Measurements from ENCODE around the gene GPR82.
"Not testable (repeated sequence)": the region's sequence is repeated elsewhere in the genome, so short reads cannot be mapped to it uniquely, and the experiment has no call there.

GPR82 gene, protein sequence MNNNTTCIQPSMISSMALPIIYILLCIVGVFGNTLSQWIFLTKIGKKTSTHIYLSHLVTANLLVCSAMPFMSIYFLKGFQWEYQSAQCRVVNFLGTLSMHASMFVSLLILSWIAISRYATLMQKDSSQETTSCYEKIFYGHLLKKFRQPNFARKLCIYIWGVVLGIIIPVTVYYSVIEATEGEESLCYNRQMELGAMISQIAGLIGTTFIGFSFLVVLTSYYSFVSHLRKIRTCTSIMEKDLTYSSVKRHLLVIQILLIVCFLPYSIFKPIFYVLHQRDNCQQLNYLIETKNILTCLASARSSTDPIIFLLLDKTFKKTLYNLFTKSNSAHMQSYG

DNA sequence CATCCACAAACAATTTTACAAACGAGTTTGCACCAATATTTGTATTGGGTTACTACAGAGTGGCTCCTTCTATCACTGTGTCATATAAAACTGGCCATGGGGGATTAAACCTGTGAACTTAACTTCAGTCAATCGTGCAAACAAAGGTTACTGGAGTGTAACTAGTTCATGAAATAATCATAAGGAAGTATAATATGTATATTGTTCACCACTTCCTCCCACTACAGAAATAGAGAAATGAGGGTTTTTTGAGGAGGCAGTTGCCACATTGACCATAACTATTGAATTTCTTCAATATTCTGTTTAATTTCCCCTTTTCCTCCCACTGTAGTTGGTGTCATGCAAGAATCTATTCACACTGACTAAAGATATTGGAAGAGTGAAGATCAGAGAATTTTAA lies at the start of gene GPR82:
GPR82 (plus strand) TSS at position 356 of the 400 bp plus-strand sequence. CDS start 2,846 bp downstream, outside the sequence.
- DNase-seq (ENCODE audit: low read depth): no peak

DNA sequence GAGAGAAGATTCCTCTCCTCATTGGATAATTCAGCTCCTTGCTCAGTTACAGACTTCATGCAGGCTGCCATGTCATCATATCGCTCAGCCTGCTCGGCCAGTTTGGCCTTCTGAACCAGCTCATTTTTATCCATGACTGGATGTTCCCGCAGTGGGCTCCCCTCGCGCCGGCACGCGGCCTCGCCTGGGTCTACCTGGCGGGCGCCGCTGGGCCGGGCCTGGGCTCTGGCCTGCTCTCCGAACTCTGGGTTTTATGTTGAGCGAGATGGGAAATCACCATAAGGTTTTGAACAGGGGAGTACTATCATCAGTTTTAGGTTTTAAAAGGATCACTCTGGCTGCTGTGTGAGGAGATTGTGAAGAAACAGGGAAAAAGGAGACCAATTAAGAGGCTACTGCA lies 47.6 kb upstream of the GPR82 start:
- DNase-seq (ENCODE audit: low read depth): not testable (repeated sequence)

DNA sequence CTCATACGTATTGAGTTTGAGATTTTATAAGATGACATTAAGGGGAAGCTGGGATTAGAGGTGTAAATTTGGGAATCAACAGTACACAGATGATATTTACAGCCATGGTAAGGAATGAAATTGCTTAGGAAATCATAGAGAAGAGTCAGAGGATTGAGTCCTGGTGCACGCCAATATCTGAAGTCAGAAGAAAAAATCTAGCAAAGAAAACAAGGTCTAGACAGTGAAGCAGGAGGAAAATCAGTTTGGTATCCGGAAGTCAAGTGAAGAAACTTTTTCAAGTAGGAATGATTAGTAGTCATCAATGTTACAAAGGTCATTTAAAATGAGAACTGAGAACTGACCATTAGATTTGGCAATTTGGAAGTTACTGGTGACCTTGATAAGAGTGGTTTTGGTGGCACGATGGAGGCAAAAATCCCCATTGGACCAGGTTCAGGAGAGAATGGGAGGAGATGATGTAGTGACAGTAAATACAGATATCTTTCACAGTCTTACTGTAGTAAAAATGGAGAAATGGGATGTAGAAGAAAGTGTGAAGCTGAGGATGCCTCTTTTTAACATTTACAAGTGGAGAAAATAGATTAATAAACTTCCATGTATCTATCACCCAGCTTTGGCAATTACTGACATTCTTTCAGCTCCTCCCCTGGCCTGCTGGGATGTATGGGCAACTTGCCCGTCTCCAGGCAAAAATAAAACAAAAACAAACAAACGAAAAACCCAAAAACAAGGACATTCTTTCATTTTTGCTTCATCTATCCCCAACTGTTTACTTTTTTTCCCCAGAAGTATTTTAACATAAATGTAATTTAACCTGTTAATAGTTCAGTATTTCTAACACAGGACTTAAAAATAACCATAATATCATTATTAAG lies 46.6 kb upstream of the GPR82 start:
- DNase-seq (ENCODE audit: low read depth): no peak

DNA sequence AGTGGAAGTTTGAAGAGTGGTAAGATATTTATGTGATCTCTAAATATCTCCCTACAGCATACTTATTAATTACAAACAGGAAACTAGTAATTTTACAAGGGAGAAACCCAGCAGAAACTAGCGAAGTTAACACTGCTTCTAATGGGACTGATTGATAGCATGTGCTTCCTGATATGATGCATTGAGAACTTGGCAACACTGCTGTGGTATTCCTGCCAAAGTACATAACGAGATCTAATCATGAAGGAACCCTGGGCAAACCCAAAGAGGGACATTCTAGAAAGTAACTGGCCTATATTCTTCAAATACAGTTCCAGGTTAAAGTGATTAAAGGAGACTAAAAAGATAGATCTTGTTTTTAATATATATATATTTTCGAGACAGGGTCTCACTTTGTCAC lies 39.8 kb upstream of the GPR82 start:
- no peak for DNase-seq (ENCODE audit: low read depth)

DNA sequence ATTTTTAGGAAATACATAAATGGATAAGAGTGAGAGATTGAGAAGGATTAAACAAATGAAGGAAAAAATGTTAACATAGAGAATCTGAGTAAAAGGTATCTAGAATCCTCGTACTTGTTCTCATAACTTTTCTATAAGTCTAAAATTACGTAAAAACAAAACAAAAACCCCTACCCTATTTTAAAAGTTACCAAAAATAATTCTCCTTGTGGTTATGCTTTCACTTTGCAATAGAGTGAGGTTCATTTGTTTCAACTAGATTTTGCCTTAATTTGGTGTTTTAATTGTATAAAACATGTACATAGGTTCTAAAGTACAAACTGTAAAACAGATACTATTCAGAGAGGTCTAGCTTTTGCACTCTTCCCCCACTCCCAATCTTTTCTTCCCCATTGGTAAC lies 39.0 kb upstream of the GPR82 start:
- no peak for DNase-seq (ENCODE audit: low read depth)

DNA sequence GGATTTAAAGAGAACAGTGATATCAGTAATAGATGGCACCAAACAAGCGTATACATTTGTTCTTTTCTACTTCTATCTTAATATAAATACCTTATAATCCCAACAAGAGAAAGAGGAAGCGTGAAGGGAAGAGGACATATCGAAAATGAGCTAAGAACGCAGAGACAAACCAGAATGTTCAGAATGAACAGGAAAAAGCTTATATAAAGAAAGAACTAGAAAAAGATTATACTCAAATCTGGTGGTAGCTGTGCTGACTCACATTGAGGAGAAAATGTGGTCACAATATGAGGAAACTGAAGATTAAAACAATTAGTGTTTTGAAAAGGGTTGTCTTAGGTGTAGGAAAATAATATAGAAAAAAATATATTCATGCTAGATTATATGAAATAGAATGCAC lies 37.2 kb upstream of the GPR82 start:
- DNase-seq (ENCODE audit: low read depth): no peak

DNA sequence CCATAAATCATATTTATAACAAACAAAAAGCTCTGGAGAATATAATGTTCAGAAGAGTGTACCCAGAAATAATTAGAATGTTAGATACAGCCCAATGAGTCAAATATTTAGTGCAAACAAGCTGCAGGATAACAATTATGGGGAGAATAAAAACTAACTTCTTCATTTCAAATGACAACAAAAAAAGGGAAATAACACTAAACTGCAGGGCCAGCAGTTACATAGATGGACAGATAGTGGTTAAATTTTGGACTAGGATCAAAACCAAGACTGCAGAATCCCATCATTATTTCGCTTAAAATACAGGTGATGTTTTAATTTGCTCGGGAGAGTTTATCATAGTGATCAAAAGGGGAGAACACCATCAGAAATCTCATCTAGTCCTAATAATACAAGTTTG lies 35.8 kb upstream of the GPR82 start:
- DNase-seq (ENCODE audit: low read depth): no peak

DNA sequence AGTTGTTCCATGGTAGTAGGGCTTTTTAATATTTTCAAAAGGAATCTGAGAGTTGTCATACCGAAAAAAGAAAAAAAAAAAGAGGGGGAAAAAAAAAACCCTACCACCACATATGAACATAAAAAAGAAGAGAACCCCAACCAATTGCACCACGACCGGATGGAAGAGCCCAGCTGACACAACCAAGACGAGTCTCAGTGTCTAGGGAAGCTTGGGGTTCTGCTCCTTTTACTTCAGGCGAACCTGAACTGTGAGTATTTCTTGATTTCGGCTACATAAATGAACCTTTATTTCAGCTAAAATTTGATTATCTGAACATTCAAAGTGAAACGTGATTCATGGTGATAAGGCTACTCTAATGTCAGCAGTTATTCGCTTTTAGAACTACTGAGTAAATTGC lies 35.1 kb upstream of the GPR82 start, which contains the start of gene GPR34:
GPR34 (plus strand) TSS at position 139 of the 400 bp plus-strand sequence. CDS start 6,661 bp downstream, outside the sequence.
- DNase-seq (ENCODE audit: low read depth): no peak

DNA sequence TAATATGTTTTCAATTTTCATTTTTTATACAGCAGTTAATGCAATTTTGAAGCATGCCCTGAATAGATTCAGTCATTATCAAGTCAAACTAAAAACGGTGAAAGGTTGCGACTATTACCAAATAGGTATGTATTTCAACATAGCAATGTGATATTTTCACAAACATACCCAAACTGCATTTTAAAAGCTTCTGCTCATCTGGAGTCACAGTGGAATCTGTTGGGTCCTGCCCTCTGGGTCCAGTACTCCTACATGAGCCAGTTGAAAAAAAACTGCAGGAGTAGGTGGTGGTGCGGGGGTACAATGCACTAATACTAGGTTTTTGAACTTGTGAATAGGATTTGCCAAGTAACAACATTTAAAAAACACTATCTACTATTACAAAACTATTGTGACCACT lies 34.3 kb upstream of the GPR82 start:
- no peak for DNase-seq (ENCODE audit: low read depth)

DNA sequence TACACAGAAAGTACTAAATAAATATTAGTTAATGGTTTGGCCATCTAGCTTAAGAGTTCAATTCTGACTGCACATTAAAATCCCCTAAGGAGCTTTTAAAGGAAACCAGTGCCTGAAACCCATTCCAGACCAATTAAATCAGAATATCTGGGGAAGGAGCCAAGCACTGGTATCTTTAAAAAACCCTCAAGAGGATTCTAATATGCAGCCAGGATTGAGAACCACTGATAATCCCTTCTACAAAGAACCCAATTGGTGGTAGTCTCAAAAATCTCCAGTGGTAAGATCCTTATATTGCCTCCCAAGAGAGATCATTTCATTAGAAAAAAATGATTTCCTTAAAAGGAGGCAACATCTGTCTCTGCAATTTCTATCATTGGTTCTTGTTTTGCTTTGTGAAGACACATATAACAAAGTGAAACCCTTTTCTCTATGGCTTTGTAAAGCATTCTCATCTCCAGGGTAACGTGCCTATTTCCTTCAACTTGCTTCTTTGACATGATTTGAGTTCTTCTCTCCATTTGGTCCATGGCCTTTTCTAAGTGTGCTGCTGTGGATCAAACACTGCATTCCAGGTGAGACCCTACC lies 31.7 kb upstream of the GPR82 start:
- DNase-seq (ENCODE audit: low read depth): no peak

DNA sequence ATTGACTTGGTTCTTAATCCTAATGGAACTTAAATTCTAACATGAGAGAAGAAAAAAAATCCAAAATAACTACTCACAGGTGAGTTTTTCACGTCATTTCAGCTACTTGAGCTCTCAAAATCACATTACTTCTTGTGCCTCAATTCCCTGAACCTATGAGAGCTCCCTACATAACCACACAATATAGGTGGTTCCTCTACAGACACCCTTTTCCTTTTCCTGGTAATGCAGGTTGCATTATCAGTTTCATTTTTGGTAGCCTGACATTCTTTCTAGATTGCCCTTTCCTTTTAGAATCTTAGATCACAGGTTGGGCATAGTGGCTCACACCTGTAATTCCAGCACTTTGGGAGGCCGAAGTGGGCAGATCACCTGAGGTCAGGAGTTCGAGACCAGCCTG lies 31.0 kb upstream of the GPR82 start:
- no peak for DNase-seq (ENCODE audit: low read depth)

DNA sequence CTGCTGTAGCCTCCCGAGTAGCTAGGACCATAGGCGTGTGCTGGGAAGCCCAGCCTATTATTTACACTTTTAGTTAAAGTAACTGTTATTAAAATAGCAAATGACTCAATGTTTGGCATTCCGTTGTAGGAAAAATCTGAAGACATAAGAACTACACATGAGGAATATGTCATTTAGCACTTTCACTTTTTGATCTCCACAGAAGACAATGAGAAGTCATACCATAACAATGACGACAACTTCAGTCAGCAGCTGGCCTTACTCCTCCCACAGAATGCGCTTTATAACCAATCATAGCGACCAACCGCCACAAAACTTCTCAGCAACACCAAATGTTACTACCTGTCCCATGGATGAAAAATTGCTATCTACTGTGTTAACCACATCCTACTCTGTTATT lies 28.6 kb upstream of the GPR82 start:
- DNase-seq (ENCODE audit: low read depth): no peak

DNA sequence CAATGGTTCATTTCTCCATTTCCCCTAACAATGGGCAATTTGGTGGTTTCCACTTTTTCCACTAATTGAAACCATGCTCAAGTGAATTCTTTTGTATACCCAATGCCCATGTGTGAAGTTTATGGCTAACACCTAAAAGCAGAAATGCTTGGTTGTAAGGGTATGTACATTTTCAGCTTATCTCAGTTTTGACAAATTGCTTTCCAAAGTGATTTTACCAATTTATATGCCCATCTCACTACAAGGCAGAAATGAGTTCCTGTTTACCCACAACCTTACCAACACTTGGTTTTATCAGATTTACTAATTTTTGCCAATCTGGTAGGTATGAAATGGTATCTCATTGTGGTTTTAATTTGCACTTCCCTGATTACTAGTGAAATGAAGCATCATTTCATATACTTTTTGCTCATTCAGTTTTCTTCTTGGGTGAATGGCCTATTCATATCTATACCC lies 20.4 kb upstream of the GPR82 start:
- DNase-seq (ENCODE audit: low read depth): no peak

DNA sequence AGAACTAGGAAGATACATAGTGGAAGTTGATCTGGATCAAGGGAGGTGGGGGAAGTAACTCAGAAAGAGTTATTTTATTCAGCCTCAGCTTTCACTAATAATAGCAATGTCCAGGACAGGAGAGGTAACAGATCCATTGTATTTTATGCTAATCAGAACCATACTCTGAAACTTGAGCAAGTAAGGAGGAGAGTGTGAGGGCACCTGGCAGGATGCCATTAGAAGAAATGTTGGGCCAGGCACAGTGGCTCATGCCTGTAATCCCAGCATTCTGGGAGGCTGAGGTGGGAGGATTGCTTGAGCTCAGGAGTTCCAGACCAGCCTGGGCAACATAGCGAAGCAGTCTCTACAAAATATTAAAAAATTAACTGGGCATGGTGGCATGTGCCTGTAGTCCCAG lies 18.9 kb upstream of the GPR82 start:
- DNase-seq (ENCODE audit: low read depth): no peak

DNA sequence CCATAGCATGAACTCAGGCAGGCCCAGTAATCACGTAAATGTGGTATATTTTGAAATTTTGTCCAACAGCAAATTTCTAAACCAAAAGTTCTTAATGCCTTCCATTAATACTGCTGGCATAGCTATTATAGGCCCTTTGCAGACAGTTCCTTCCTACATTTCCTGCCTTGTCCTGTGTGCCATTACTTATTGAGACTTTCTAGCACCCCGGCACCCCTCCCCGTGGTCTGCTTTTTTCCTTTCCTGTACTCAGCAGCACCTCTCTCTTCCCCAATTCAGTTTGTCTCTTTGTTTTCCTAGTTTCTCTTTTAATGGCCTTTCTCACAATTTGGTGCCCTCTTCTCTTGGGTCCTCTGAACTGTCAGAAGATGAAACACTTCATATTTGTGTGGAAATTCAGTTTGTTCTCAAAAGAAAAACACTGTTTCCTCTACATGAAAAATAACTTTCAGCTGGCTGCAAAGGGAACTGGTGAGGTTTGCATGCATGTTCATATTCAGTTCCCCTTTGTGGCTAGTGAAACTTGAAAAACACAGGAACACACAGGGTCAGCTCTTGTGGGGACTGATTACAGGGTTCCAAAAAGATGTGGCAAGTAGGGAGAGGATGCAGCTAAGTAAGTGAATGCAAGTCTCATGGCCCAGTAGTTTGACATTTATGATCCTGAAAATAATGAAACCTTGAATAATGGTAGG lies 18.2 kb upstream of the GPR82 start:
- no peak for DNase-seq (ENCODE audit: low read depth)

DNA sequence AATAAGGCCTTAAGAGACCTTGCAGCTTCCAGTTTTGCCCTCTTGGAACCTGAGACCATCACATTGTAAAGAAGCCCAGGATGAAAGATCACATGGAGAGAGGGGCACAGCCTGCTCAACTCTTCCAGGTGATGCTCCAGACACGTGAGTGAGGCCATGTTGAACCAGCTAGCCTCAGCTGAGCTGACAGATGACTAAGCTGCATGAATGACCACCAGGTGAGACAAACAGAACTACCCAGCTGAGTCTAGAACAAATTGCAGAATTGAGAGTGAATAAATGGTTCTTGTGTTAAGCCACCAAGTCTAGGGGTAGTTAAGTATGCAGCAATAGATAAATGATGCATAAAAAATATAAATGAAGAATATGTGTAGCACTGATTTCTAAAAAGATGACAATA lies 16.8 kb upstream of the GPR82 start:
- no peak for DNase-seq (ENCODE audit: low read depth)

DNA sequence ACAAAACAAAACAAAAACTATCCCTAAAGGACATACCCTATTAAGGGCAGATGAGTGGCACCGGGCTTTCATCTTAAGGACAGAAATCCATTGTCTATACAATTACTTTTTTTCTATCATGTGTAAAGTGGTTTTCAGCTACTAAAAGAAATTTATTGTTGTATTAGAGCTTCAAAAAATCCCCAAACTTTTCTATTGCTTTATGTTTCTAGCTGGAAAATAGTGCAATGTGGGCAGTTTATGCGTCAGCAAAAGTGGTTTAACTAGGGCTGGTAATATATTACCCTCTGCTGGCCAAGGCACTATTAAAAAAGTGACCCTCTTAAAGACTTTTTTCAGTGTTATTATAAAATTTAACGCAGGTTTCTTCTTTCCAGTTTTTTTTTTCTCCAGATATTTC lies 15.5 kb upstream of the GPR82 start:
- no peak for DNase-seq (ENCODE audit: low read depth)

DNA sequence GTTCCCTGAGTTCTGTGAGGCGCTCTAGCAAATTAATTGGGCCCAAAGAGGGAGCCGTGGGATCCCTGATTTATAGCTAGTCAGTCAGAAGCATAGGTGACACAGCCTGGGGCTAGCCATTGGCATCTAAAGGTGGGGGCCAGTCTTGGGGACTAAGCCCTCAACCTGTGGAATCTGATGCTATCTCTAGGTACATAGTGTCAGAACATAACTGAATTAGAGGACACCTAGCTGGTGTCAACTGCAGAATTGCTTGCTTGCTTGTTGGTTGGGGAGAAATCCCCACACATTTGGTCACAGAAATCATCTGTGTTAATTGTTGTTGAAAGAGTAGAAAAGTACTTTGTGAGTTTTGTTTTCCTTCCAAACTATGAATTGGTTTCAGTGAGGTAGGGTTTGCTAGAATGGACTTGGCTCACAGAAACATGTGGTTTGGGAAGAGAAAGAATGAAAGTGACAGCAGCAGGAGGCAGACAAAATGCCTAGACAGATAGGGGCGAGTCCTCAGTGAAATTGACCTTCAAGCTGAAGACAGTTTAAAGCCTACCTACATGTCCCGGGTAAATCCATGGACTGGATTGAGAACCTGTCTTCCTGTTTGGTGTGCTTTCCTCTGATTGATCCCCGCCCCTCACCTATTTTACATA lies 12.8 kb upstream of the GPR82 start:
- no peak for DNase-seq (ENCODE audit: low read depth)

DNA sequence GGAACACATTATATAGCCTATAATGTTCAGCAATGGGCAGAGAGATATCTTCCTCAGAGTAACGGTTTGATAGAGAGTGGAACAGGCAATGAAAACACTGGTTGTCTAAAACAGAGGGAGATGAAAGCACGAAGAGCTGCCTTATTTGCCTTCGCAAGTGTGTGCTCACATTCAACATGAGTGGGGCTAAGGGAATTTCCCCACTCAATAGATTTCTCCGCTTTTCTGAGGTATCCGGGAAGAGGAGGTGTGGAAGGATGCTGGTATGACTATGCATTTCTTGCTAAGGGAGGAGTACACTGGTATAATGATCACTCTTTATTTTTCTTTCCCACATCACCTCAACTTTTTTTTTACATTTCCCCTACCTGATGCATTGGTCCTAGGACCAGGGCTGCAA lies 7.8 kb upstream of the GPR82 start:
- DNase-seq (ENCODE audit: low read depth): no peak

DNA sequence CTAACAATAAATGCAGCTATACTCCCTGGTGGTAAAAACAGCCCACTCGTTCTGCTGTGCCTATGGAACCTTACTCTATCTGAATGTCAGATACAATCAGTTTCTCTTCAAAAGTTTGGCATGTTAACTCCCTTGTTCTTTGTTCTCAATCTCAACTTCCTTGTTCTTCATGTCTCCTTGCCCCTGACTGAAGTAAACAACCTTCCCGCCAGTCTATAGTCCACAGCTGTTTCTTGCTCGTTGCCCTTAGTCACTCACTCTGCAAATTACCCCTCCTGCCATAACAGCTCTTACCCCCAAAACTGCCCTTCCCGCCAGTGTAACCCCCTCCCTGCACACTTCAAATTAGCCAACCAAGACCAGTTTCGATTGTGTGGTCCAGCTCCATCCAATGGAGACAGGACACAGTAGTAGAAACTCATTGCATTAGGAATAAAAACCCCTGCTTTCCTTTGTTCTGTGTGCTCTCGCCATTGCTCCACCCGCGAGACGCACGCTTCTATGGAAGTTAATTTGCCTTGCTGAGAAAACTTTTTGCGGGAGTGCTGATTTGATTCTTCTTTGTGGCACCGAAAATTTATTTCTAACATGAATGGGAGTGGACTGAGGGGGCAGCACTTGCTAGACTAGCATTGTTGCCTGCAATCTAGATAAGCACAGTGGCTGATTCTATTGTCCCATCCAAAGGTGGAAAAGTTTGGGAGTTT lies 7.1 kb upstream of the GPR82 start:
- DNase-seq (ENCODE audit: low read depth): no peak
